Activated naive CD4-positive, alpha-beta T cell treated with anti-CD3 and anti-CD28 coated beads, Interleukin-2, amount 10 ng/mL, durations not matched to agents 5 hours and 36 hours (primary cell): Measurements from ENCODE around the gene SGSH. TPM values are rescaled to one million over a fixed set of nuclear protein-coding genes. Genes with fewer than 3 reads are reported as not detected.

Experiments used
- total RNA-seq, 2 experiments: library from RNA; stranded (reverse); gene quantifications; one replicate each; pipeline ENCODE4 v1.2.3, GENCODE V29; 2021

Gene SGSH
- 10 to 100 TPM; 43.3 to 47.9 TPM for total RNA-seq

DNA sequence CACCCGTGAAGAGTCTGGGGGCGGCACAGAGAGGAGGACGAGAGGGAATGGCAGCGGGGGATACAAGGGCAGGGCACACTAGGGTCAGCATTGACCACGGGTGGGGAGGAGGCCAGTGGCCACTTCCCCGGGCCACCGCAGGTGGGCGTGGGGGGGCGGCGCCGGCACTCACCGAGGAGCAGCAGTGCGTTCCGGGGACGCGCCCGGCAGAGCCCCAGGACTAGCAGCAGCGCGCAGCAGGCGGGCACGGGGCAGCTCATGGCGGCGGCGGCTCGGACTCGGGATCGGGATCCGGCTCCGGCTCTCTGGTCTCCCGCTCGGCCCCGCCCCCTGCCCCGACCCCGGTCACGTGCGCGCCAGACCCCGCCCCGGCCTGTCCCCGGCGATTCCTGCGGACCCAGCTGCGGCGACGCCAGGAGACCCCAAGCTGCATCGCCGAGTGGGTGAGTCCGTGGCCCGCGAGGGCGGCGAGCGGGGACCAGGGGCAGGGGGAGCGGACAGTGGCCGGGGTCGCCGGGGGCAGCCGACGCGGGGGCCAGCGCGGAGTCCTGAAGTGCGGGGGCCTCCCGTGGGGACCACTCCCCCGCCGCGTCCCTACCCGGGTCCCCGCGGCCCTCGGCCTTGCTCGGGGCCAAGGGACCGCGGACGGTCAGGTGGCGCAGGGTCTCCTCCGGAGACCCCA is at the start of gene SGSH, which contains the start of gene SLC26A11:
Gene SGSH (minus strand): TSS at position 280 of the 682 bp plus-strand sequence. CDS start 20 bp downstream, at position 260.
Gene SLC26A11 (plus strand): TSS at position 374 of the 682 bp plus-strand sequence. CDS start 1,134 bp downstream, outside the sequence.

DNA sequence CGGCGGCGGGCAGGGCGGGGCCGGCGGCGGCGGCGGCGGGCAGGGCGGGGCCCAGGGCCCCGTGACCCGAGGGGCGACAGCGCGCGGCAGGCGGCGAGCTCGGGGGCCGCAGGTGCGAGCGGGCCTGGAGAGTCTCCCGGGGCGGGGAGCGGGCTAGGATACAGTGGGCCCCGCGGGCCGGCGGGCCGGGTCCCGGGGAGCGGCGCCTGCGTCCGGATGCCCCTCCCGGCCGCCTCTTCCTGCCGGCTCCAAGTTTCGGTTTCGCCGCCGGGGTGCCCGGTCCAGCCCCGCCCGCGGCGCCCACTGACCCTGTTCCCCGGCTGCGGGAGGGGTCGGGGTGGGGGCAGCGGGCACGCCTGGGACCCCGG is 40.6 kb upstream of the SGSH start, which contains the start of gene RNF213:
Gene RNF213 (plus strand): TSS at position 62 of the 368 bp plus-strand sequence. CDS start 2,830 bp downstream, outside the sequence.

DNA sequence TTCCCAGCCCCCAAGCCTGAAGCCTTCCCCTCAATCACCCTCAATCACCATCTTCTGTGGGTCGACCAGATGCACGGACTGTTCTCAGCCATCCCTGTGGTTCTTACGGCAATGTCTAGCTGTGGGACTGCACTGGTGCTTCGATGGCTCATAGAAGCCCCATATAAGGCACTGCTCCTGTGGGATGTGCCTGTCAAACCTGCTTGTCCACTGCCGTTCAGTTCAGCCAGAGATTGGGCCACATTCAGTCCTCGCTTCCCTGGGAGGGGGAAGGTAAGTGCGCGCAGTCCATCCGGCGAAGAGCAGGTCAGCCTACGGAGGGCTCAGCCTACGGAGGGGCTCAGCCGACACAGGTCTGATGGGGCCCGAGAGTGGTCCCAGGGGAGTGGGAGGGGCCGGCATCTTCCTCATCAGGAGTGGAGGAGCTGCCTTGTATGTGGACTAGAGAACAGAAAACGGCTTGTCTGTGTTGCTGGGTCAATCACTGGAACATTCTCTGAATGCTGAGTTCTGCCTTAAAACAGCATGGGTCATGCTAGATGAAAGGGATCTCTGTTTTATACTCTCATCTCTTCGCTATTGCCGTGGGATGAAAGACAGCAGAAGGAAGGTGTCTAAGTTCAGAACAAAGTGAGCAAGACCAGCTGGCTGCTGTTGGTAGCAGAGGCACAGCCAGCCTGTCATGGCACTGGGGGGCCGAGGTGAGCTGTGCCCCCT is 50.2 kb downstream of the SGSH start, which contains the start of gene CARD14:
Gene CARD14 (plus strand): TSS at position 247 of the 717 bp plus-strand sequence. CDS start 11,409 bp downstream, outside the sequence.

Other genes starting within 250 kb of the SGSH start
- gene TBC1D16, start 184.5 kb downstream of the SGSH start, total RNA-seq = 1 to 10 TPM in 1 of 2 experiments, under 1 TPM in 1; 0.68 to 1.1 TPM
- gene CCDC40, start 183.7 kb downstream of the SGSH start, total RNA-seq = not detected
- gene GAA, start 118.8 kb downstream of the SGSH start, total RNA-seq = 10 to 100 TPM; 17.1 to 17.2 TPM
- 100 to 1,000 TPM; 110 to 117 TPM for gene EIF4A3, start 73.2 kb downstream of the SGSH start, total RNA-seq
- gene CARD14, start 50.3 kb downstream of the SGSH start, total RNA-seq = not detected
- gene SLC26A11, start 94 bp upstream of the SGSH start, total RNA-seq = 1 to 10 TPM; 7.6 to 7.7 TPM
- gene RNF213, start 40.5 kb upstream of the SGSH start, total RNA-seq = 100 to 1,000 TPM; 342 to 351 TPM
- gene ENDOV, start 194.8 kb upstream of the SGSH start, total RNA-seq = 10 to 100 TPM; 16.2 to 19.6 TPM